Panc1 (cell line): Measurements from ENCODE around the gene DAPP1. TPM values are rescaled to one million over a fixed set of nuclear protein-coding genes. Genes with fewer than 3 reads are reported as not detected.

Experiments used
- ATAC-seq: fragments of 200-7000 bp; cut with Tn5 transposase; 2 replicates; pipeline ENCODE4 v1.9.1; 2020; ENCODE audit warnings: mild to moderate bottlenecking, moderate library complexity
- BruUV-seq: library from RNA; stranded (reverse); fragments of 400-500 nt; replicated peaks from 2 replicates; lab custom pipeline; 2021; lab: Mats Ljungman, UMichigan
- CTCF ChIA-PET: fragments of 300-600 bp; sonication (Branson Sonifier 250); formaldehyde crosslinking; loops from one replicate; lab custom pipeline; 2022; ENCODE audit warnings: antibody characterized with exemption; lab: Charles Lee
- POLR2A ChIA-PET: fragments of 300-600 bp; sonication (Branson Sonifier 250); formaldehyde crosslinking; loops from one replicate; lab custom pipeline; 2022; ENCODE audit warnings: antibody characterized with exemption; lab: Charles Lee
- DNase-seq: peaks from one replicate; pipeline ENCODE4 v3.0.0-alpha.2; 2010; ENCODE audit warnings: low read depth, low spot score
- H3K27ac ChIP-seq: 2 replicates; pipeline ENCODE4 v1.5.1; 2011; ENCODE audit warnings: mild to moderate bottlenecking, low read length, inconsistent platforms
- H3K27me3 ChIP-seq: fragments of 200-500 bp; sonication (Bioruptor generic); 2 replicates; pipeline ENCODE4 v1.6.0; 2014; ENCODE audit warnings: low read length, inconsistent platforms; ENCODE audit not compliant: control insufficient read depth, insufficient read depth
- H3K36me3 ChIP-seq: fragments of 200-500 bp; sonication (Bioruptor generic); 2 replicates; pipeline ENCODE4 v1.5.1; 2014; ENCODE audit warnings: inconsistent platforms, mild to moderate bottlenecking, low read length, moderate library complexity; ENCODE audit not compliant: control insufficient read depth, insufficient read depth
- H3K4me1 ChIP-seq: 2 replicates; pipeline ENCODE4 v1.5.1; 2011; ENCODE audit warnings: inconsistent platforms, mild to moderate bottlenecking, low read length, moderate library complexity; ENCODE audit not compliant: control insufficient read depth, insufficient read depth
- H3K4me3 ChIP-seq, 2 experiments: 2 replicates each; pipeline ENCODE4 v1.5.1; 2011 to 2012; ENCODE audit warnings: low read depth in 2 of 2, low read length in 2 of 2, mild to moderate bottlenecking in 2 of 2, inconsistent platforms in 1 of 2, moderate library complexity in 1 of 2
- H3K9me3 ChIP-seq: fragments of 200-500 bp; sonication (Bioruptor generic); 2 replicates; pipeline ENCODE4 v1.5.1; 2014; ENCODE audit warnings: low read depth, mild to moderate bottlenecking, inconsistent platforms, low read length, moderate library complexity; ENCODE audit not compliant: control insufficient read depth, insufficient read depth
- POLR2AphosphoS5 ChIP-seq: IDR thresholded peaks from 2 replicates; pipeline ENCODE4 v1.6.1; 2012; ENCODE audit warnings: mild to moderate bottlenecking, low read depth, low read length, moderate library complexity
- SIN3A ChIP-seq: IDR thresholded peaks from 2 replicates; pipeline ENCODE4 v1.6.1; 2012; ENCODE audit warnings: low read depth, mild to moderate bottlenecking, low read length, moderate library complexity, borderline replicate concordance; ENCODE audit not compliant: insufficient read depth
- TCF7L2 ChIP-seq: IDR thresholded peaks from 2 replicates; pipeline ENCODE4 v1.6.1; 2011; ENCODE audit warnings: mild to moderate bottlenecking, low read depth, low read length, inconsistent platforms
- in situ Hi-C: cut with HindIII; loops from 2 replicates; pipeline ENCODE4 v1.10.0; 2016; ENCODE audit warnings: low sequenced_read_pairs, low pct_unique_long_range_greater_than_20kb
- intact Hi-C: fragments of 100-400 bp; cut with micrococcal nuclease; formaldehyde crosslinking; loops from one replicate; pipeline ENCODE4 v1.10.0; 2022; ENCODE audit not compliant: unreplicated experiment
- total RNA-seq: library from RNA; stranded (reverse); gene quantifications from one replicate; pipeline ENCODE4 v1.2.1, GENCODE V29; 2021; ENCODE audit not compliant: unreplicated experiment
- TF ChIP-seq, protein P1 (sequence below), 2 experiments: IDR thresholded peaks; 2 replicates each; pipeline ENCODE4 v1.6.1; 2011 to 2012; ENCODE audit warnings: low read depth in 2 of 2, control low read depth in 1 of 2, low read length in 1 of 2, mild to moderate bottlenecking in 1 of 2, moderate library complexity in 1 of 2; ENCODE audit not compliant: insufficient read depth in 1 of 2
- TF ChIP-seq, protein P2 (sequence below): fragments of 450-650 bp; IDR thresholded peaks from 2 replicates; pipeline ENCODE4 v1.5.1; 2017; ENCODE audit warnings: mild to moderate bottlenecking

DAPP1 gene
- total RNA-seq, 1 experiment from 2014 or later = not detected

DNA sequence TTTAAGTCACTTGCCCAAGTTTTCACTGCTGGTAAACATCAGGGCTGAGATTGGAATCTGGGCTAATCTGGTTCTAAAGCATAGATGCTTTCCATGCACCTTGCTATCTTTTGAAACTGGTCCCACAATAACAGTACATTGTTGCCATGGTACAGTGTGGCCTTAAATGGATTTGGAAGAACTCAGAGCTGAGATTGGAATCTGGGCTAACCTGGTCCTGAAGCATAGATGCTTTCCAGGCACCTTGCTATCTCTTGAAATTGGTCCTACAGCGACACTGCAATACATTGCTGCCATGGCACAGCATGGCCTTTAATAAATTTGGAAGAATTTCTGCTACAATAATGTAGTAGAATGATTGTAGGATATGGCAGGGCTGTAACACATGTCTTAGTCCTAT, 28.6 kb downstream of the DAPP1 start:
- intact Hi-C loops = no loop called here
- no peak for ATAC-seq
- POLR2A ChIA-PET = no interaction called here
- DNase-seq = no peak
- H3K4me3 ChIP-seq = no peak overlapping the region
- BruUV-seq = no TSS peak
- H3K27ac ChIP-seq = no peak overlapping the region
- TF ChIP-seq POLR2AphosphoS5 = no peak
- TF ChIP-seq, protein P1, sequence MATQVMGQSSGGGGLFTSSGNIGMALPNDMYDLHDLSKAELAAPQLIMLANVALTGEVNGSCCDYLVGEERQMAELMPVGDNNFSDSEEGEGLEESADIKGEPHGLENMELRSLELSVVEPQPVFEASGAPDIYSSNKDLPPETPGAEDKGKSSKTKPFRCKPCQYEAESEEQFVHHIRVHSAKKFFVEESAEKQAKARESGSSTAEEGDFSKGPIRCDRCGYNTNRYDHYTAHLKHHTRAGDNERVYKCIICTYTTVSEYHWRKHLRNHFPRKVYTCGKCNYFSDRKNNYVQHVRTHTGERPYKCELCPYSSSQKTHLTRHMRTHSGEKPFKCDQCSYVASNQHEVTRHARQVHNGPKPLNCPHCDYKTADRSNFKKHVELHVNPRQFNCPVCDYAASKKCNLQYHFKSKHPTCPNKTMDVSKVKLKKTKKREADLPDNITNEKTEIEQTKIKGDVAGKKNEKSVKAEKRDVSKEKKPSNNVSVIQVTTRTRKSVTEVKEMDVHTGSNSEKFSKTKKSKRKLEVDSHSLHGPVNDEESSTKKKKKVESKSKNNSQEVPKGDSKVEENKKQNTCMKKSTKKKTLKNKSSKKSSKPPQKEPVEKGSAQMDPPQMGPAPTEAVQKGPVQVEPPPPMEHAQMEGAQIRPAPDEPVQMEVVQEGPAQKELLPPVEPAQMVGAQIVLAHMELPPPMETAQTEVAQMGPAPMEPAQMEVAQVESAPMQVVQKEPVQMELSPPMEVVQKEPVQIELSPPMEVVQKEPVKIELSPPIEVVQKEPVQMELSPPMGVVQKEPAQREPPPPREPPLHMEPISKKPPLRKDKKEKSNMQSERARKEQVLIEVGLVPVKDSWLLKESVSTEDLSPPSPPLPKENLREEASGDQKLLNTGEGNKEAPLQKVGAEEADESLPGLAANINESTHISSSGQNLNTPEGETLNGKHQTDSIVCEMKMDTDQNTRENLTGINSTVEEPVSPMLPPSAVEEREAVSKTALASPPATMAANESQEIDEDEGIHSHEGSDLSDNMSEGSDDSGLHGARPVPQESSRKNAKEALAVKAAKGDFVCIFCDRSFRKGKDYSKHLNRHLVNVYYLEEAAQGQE (IDR thresholded peaks at IDR 0.05; ENCODE audit: insufficient read depth in 1 of 2, low read depth in 2 of 2, low read length in 1 of 2) = no peak
- TF ChIP-seq, protein P2, sequence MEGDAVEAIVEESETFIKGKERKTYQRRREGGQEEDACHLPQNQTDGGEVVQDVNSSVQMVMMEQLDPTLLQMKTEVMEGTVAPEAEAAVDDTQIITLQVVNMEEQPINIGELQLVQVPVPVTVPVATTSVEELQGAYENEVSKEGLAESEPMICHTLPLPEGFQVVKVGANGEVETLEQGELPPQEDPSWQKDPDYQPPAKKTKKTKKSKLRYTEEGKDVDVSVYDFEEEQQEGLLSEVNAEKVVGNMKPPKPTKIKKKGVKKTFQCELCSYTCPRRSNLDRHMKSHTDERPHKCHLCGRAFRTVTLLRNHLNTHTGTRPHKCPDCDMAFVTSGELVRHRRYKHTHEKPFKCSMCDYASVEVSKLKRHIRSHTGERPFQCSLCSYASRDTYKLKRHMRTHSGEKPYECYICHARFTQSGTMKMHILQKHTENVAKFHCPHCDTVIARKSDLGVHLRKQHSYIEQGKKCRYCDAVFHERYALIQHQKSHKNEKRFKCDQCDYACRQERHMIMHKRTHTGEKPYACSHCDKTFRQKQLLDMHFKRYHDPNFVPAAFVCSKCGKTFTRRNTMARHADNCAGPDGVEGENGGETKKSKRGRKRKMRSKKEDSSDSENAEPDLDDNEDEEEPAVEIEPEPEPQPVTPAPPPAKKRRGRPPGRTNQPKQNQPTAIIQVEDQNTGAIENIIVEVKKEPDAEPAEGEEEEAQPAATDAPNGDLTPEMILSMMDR = no peak
- no peak for TF ChIP-seq SIN3A
- no peak for TF ChIP-seq TCF7L2
- in situ Hi-C loops = no loop called here
- no peaks in the 10 kb centered on the region for H3K4me1 ChIP-seq
- H3K27me3 ChIP-seq = no peaks in the 10 kb centered on the region
- H3K36me3 ChIP-seq = no peaks in the 10 kb centered on the region
- CTCF ChIA-PET = no interaction called here
- no peaks in the 10 kb centered on the region for H3K9me3 ChIP-seq

DNA sequence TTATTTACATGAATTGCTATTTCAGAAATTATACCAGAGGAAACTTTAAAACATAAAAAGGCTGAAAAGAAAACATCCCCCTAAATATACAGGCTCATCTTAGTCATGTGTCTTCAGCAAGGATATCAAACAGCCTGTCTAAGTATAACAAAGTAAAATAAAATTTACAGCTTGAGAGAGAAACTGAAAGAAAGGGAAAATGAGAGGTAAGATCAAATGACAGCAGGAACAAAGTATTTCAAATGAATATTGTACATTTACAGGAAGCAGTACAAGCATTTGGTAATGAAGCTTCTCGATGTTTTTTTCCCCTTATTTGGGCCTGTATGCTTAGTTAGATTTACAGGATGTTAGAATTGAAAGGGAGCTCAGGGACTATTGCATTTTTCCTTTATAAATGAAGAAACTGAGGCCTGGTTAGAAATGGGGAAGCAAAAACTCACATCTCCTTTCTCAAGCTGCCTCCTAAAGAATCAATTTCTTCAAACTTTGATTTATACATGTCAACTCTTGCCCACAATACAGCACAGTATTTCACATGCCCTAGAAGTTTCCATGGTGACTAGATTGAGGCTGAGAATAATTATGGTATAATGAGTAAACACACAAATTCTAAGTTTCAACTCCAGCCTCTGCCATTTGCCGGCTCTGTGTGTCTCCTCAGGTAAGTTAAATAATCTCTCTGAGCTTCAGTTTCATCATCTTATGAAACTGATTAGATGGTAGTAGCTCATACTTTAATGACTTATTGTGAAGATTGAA, 29.3 kb downstream of the DAPP1 start:
- no TSS peak for BruUV-seq
- DNase-seq = no peak
- H3K36me3 ChIP-seq = no peaks in the 10 kb centered on the region
- ChIA-PET CTCF (no interaction called here), POLR2A (no interaction called here)
- H3K27me3 ChIP-seq = no peaks in the 10 kb centered on the region
- no peak for ATAC-seq
- no peaks in the 10 kb centered on the region for H3K9me3 ChIP-seq
- no peak overlapping the region for H3K4me3 ChIP-seq
- in situ Hi-C loops (no loop called here), intact Hi-C loops (no loop called here)
- no peaks in the 10 kb centered on the region for H3K4me1 ChIP-seq
- no peak overlapping the region for H3K27ac ChIP-seq
- TF ChIP-seq TCF7L2 = no peak
- TF ChIP-seq, protein P2 = no peak
- TF ChIP-seq, protein P1 (IDR thresholded peaks at IDR 0.05; ENCODE audit: insufficient read depth in 1 of 2, low read depth in 2 of 2, low read length in 1 of 2) = no peak
- no peak for TF ChIP-seq POLR2AphosphoS5
- no peak for TF ChIP-seq SIN3A
